T follicular helper cell (primary cell): Measurements from ENCODE around the gene NUAK1.
"Not testable (repeated sequence)": the region's sequence is repeated elsewhere in the genome, so short reads cannot be mapped to it uniquely, and the experiment has no call there.

Experiments
- DNase-seq: peaks from one replicate; pipeline ENCODE4 v3.0.0-alpha.2; 2020; ENCODE audit warnings: low read depth

The NUAK1 gene

GRCh38 chr12:106033161-106033675 is 105.5 kb downstream of the NUAK1 start:
- DNase-seq = no peak

- DNase-seq = no peak
Observed at GRCh38 chr12:106032623-106032925, 106.2 kb downstream of the NUAK1 start.

- no peak for DNase-seq
Observed at GRCh38 chr12:106031761-106032622, 106.8 kb downstream of the NUAK1 start.

- no peak for DNase-seq
Observed at GRCh38 chr12:106030210-106031071, 108.3 kb downstream of the NUAK1 start.

- no peak for DNase-seq
Observed at GRCh38 chr12:106029532-106029931, 109.2 kb downstream of the NUAK1 start.

GRCh38 chr12:106027911-106028310 is 110.8 kb downstream of the NUAK1 start:
- no peak for DNase-seq

- DNase-seq = no peak
Observed at GRCh38 chr12:106027286-106027685, 111.5 kb downstream of the NUAK1 start.

GRCh38 chr12:106025129-106025528 is 113.6 kb downstream of the NUAK1 start:
- no peak for DNase-seq

- DNase-seq = no peak
Observed at GRCh38 chr12:106023039-106023438, 115.7 kb downstream of the NUAK1 start.

GRCh38 chr12:106022568-106023012 is 116.2 kb downstream of the NUAK1 start:
- DNase-seq = no peak

GRCh38 chr12:106021516-106021915 is 117.2 kb downstream of the NUAK1 start:
- no peak for DNase-seq

GRCh38 chr12:106020736-106021135 is 118.0 kb downstream of the NUAK1 start:
- DNase-seq = no peak

GRCh38 chr12:106019144-106019543 is 119.6 kb downstream of the NUAK1 start:
- DNase-seq = no peak

- no peak for DNase-seq
Observed at GRCh38 chr12:106018286-106018685, 120.5 kb downstream of the NUAK1 start.

GRCh38 chr12:106016601-106017278 is 122.0 kb downstream of the NUAK1 start:
- DNase-seq = not testable (repeated sequence)

- no peak for DNase-seq
Observed at GRCh38 chr12:106015646-106016045, 123.1 kb downstream of the NUAK1 start.

GRCh38 chr12:106013941-106014340 is 124.8 kb downstream of the NUAK1 start:
- no peak for DNase-seq
